Type B pancreatic cell (in vitro differentiated cells): Measurements from ENCODE around the gene C6orf136. TPM values are rescaled to one million over a fixed set of nuclear protein-coding genes. Genes with fewer than 3 reads are reported as not detected.

Experiments used
- DNase-seq: peaks from one replicate; pipeline ENCODE4 v3.0.0; 2021; ENCODE audit warnings: mixed read lengths; ENCODE audit not compliant: unreplicated experiment; ENCODE audit errors: extremely low spot score
- H3K27ac Mint-ChIP-seq: 2 replicates; pipeline ENCODE4 v1.8.0; 2021; ENCODE audit warnings: mild to moderate bottlenecking, mixed read lengths
- H3K27me3 Mint-ChIP-seq: 2 replicates; pipeline ENCODE4 v1.8.0; 2021; ENCODE audit warnings: mixed read lengths
- H3K36me3 Mint-ChIP-seq: 2 replicates; pipeline ENCODE4 v1.8.0; 2021; ENCODE audit warnings: mixed read lengths
- H3K4me1 Mint-ChIP-seq: one replicate; pipeline ENCODE4 v1.8.0; 2021; ENCODE audit warnings: mixed read lengths; ENCODE audit not compliant: unreplicated experiment
- H3K4me3 Mint-ChIP-seq: 2 replicates; pipeline ENCODE4 v1.8.0; 2021; ENCODE audit warnings: mild to moderate bottlenecking, mixed read lengths
- H3K9me3 Mint-ChIP-seq: 2 replicates; pipeline ENCODE4 v1.8.0; 2021; ENCODE audit warnings: mixed read lengths
- CTCF ChIP-seq: fragments of 200-600 bp; sonication (generic); conservative IDR thresholded peaks from 2 replicates; pipeline ENCODE4 v1.5.0; 2021; ENCODE audit warnings: antibody characterized with exemption, mild to moderate bottlenecking
- total RNA-seq: library from RNA; stranded (reverse); gene quantifications from 2 replicates; pipeline ENCODE4 v1.2.1, GENCODE V29; 2021; ENCODE audit warnings: low replicate concordance

C6orf136 gene
- total RNA-seq, 1 donor from 2014 or later = 16.0 TPM

GRCh38 chr6:30611150-30611855, 35.6 kb upstream of the C6orf136 start:
- H3K4me3 Mint-ChIP-seq = no peak overlapping the region
- TF ChIP-seq CTCF = no peak
- peaks cover 13% of the 10 kb centered on the region for H3K27me3 Mint-ChIP-seq
- H3K36me3 Mint-ChIP-seq = peaks cover 44% of the 10 kb centered on the region
- H3K27ac Mint-ChIP-seq = peak overlapping the region; percentile 66
- no peaks in the 10 kb centered on the region for H3K9me3 Mint-ChIP-seq
- no peak for DNase-seq
- peaks cover 31% of the 10 kb centered on the region for H3K4me1 Mint-ChIP-seq

GRCh38 chr6:30611856-30612194, 35.1 kb upstream of the C6orf136 start:
- peaks cover 44% of the 10 kb centered on the region for H3K36me3 Mint-ChIP-seq
- peak overlapping the region; percentile 6 for H3K4me3 Mint-ChIP-seq
- peaks cover 15% of the 10 kb centered on the region for H3K27me3 Mint-ChIP-seq
- H3K4me1 Mint-ChIP-seq = peaks cover 31% of the 10 kb centered on the region
- no peak for DNase-seq
- no peaks in the 10 kb centered on the region for H3K9me3 Mint-ChIP-seq
- TF ChIP-seq CTCF = no peak
- peak overlapping the region; percentile 66 for H3K27ac Mint-ChIP-seq

GRCh38 chr6:30612213-30612612, 34.7 kb upstream of the C6orf136 start:
- Mint-ChIP-seq H3K4me1 (peaks cover 31% of the 10 kb centered on the region), H3K27ac (peak overlapping the region; percentile 66), H3K27me3 (peaks cover 19% of the 10 kb centered on the region), H3K9me3 (no peaks in the 10 kb centered on the region), H3K36me3 (peaks cover 47% of the 10 kb centered on the region), H3K4me3 (peak overlapping the region; percentile 6)
- peak; percentile 54 for TF ChIP-seq CTCF
- DNase-seq = no peak

GRCh38 chr6:30612687-30613248, 34.2 kb upstream of the C6orf136 start:
- H3K27ac Mint-ChIP-seq = peak overlapping the region; percentile 78
- H3K4me1 Mint-ChIP-seq = peaks cover 31% of the 10 kb centered on the region
- no peak for DNase-seq
- peaks cover 44% of the 10 kb centered on the region for H3K36me3 Mint-ChIP-seq
- H3K4me3 Mint-ChIP-seq = peak overlapping the region; percentile 14
- peaks cover 21% of the 10 kb centered on the region for H3K27me3 Mint-ChIP-seq
- H3K9me3 Mint-ChIP-seq = no peaks in the 10 kb centered on the region
- no peak for TF ChIP-seq CTCF

- Mint-ChIP-seq H3K27me3 (peaks cover 21% of the 10 kb centered on the region), H3K27ac (peak overlapping the region; percentile 78), H3K36me3 (peaks cover 42% of the 10 kb centered on the region), H3K4me1 (peaks cover 32% of the 10 kb centered on the region), H3K9me3 (no peaks in the 10 kb centered on the region), H3K4me3 (peak overlapping the region; percentile 78)
- DNase-seq = no peak
- no peak for TF ChIP-seq CTCF
Measured at GRCh38 chr6:30613251-30614043, 33.5 kb upstream of the C6orf136 start.
